H1 (cell line): ENCODE measurements around the gene DGCR6. TPM values are rescaled to one million over a fixed set of nuclear protein-coding genes. Genes with fewer than 3 reads are reported as not detected.
"Not testable (repeated sequence)": the region's sequence is repeated elsewhere in the genome, so short reads cannot be mapped to it uniquely, and the experiment has no call there.

Source experiments
- CTCF ChIA-PET: fragments of 300-600 bp; sonication (Branson Sonifier 250); formaldehyde crosslinking; loops from one replicate; lab custom pipeline; 2021; ENCODE audit not compliant: partially characterized antibody; lab: Charles Lee
- POLR2A ChIA-PET: fragments of 300-600 bp; sonication (Branson Sonifier 250); formaldehyde crosslinking; loops from one replicate; lab custom pipeline; 2021; ENCODE audit warnings: inconsistent platforms; ENCODE audit not compliant: partially characterized antibody; lab: Charles Lee
- DNase-seq, 2 experiments: peaks; one replicate each; pipeline versions ENCODE4 v3.0.0 to v3.0.0-alpha.2; 2010 to 2022; ENCODE audit warnings: low spot score in 2 of 2, low read depth in 1 of 2, mixed read lengths in 1 of 2
- FAIRE-seq: peaks from 2 replicates; lab custom pipeline; 2011; peaks lifted over from hg19 to GRCh38; lab: Jason Lieb, UNC
- H2AFZ ChIP-seq: 2 replicates; pipeline ENCODE4 v1.8.1; 2012; ENCODE audit warnings: low read length, inconsistent platforms
- H2AK5ac ChIP-seq: 2 replicates; pipeline ENCODE4 v1.6.1; 2013; ENCODE audit warnings: low read depth, low read length
- H2BK120ac ChIP-seq: replicated peaks from 2 replicates; pipeline ENCODE3; 2013; ENCODE audit warnings: low read depth, low read length, inconsistent platforms
- H2BK12ac ChIP-seq: 2 replicates; pipeline ENCODE4 v1.6.1; 2013; ENCODE audit warnings: low read depth, low read length
- H2BK15ac ChIP-seq: 2 replicates; pipeline ENCODE4 v1.6.1; 2013; ENCODE audit warnings: low read length
- H2BK20ac ChIP-seq: 2 replicates; pipeline ENCODE4 v1.6.1; 2013; ENCODE audit warnings: low read length
- H2BK5ac ChIP-seq: 2 replicates; pipeline ENCODE4 v1.6.1; 2013; ENCODE audit warnings: low read depth, low read length
- H3K14ac ChIP-seq: 2 replicates; pipeline ENCODE4 v1.6.1; 2013; ENCODE audit warnings: inconsistent platforms; ENCODE audit not compliant: insufficient read length
- H3K18ac ChIP-seq: 2 replicates; pipeline ENCODE4 v1.6.1; 2013; ENCODE audit warnings: low read length; ENCODE audit errors: extremely low read depth
- H3K23ac ChIP-seq: 2 replicates; pipeline ENCODE4 v1.6.1; 2013; ENCODE audit warnings: inconsistent platforms; ENCODE audit not compliant: insufficient read length
- H3K23me2 ChIP-seq: 2 replicates; pipeline ENCODE4 v1.6.1; 2013; ENCODE audit warnings: low read depth, low read length
- H3K27ac ChIP-seq: 2 replicates; pipeline ENCODE4 v1.6.1; 2011; ENCODE audit warnings: low read depth, low read length, inconsistent platforms
- H3K27me3 ChIP-seq, 4 experiments: replicated peaks in 1 of 4; 1 replicate in 1 of 4; 2 replicates in 3 of 4; pipeline versions ENCODE4 v1.6.1 to v1.8.1; 2011 to 2013; ENCODE audit warnings: low read length in 3 of 4, mild to moderate bottlenecking in 3 of 4, inconsistent platforms in 2 of 4, mixed read lengths in 2 of 4, moderate library complexity in 1 of 4; ENCODE audit not compliant: control insufficient read depth in 3 of 4, insufficient read depth in 3 of 4; ENCODE audit errors: extremely low read depth in 1 of 4
- H3K36me3 ChIP-seq, 4 experiments: 2 replicates each; pipeline versions ENCODE4 v1.6.1 to v1.8.1; 2011 to 2013; ENCODE audit warnings: mild to moderate bottlenecking in 4 of 4, low read length in 3 of 4, moderate library complexity in 2 of 4, control low read depth in 1 of 4, inconsistent platforms in 1 of 4; ENCODE audit not compliant: insufficient read depth in 4 of 4, control insufficient read depth in 2 of 4
- H3K4ac ChIP-seq: replicated peaks from 2 replicates; pipeline ENCODE3; 2013; ENCODE audit warnings: low read length, low read depth, mixed read lengths, inconsistent platforms; ENCODE audit not compliant: insufficient read length
- H3K4me1 ChIP-seq, 4 experiments: replicated peaks in 1 of 4; 1 replicate in 1 of 4; 2 replicates in 3 of 4; pipeline versions ENCODE4 v1.6.1 to v1.8.1; 2011 to 2013; ENCODE audit warnings: low read length in 3 of 4, inconsistent platforms in 2 of 4, mixed read lengths in 1 of 4; ENCODE audit not compliant: insufficient read depth in 4 of 4, control insufficient read depth in 3 of 4
- H3K4me2 ChIP-seq, 2 experiments: 2 replicates each; pipeline versions ENCODE4 v1.6.1 to v1.8.1; 2011 to 2013; ENCODE audit warnings: low read depth in 2 of 2, low read length in 2 of 2, control low read depth in 1 of 2, inconsistent platforms in 1 of 2, mild to moderate bottlenecking in 1 of 2; ENCODE audit not compliant: insufficient read depth in 1 of 2
- H3K4me3 ChIP-seq, 4 experiments: fragments of 200-600, 300-600 bp in 1 of 4; sonication (generic), shearing (Covaris generic), sonication (Bioruptor Twin) in 1 of 4; 2 replicates each; pipeline versions ENCODE4 v1.5.1 to v1.8.1; 2011 to 2016; ENCODE audit warnings: low read length in 4 of 4, low read depth in 3 of 4, control low read depth in 2 of 4, inconsistent platforms in 2 of 4, mild to moderate bottlenecking in 2 of 4, mixed read lengths in 1 of 4, moderate library complexity in 1 of 4; ENCODE audit not compliant: insufficient read depth in 2 of 4; ENCODE audit errors: extremely low read depth in 1 of 4
- H3K56ac ChIP-seq: replicated peaks from 2 replicates; pipeline ENCODE3; 2013; ENCODE audit warnings: low read depth, mild to moderate bottlenecking, mixed read lengths, low read length, inconsistent platforms; ENCODE audit not compliant: insufficient read length
- H3K79me1 ChIP-seq: 2 replicates; pipeline ENCODE4 v1.6.1; 2013; ENCODE audit warnings: low read depth, low read length, control low read depth
- H3K79me2 ChIP-seq, 2 experiments: 2 replicates each; pipeline versions ENCODE4 v1.6.1 to v1.8.1; 2012 to 2013; ENCODE audit warnings: low read length in 2 of 2, mild to moderate bottlenecking in 2 of 2, inconsistent platforms in 1 of 2; ENCODE audit not compliant: insufficient read depth in 2 of 2, control insufficient read depth in 1 of 2
- H3K9ac ChIP-seq, 4 experiments: replicated peaks in 1 of 4; 1 replicate in 1 of 4; 2 replicates in 3 of 4; pipeline versions ENCODE4 v1.6.1 to v1.8.1; 2011 to 2013; ENCODE audit warnings: low read depth in 3 of 4, low read length in 3 of 4, control low read depth in 2 of 4, mild to moderate bottlenecking in 2 of 4, moderate library complexity in 2 of 4, inconsistent platforms in 1 of 4; ENCODE audit errors: extremely low read depth in 1 of 4
- H3K9me3 ChIP-seq, 2 experiments: 2 replicates each; pipeline versions ENCODE4 v1.6.1 to v1.8.1; 2012 to 2013; ENCODE audit warnings: mild to moderate bottlenecking in 2 of 2, moderate library complexity in 2 of 2, control low read depth in 1 of 2, inconsistent platforms in 1 of 2, low read depth in 1 of 2, low read length in 1 of 2, mixed read lengths in 1 of 2; ENCODE audit not compliant: insufficient read depth in 2 of 2
- H4K20me1 ChIP-seq, 2 experiments: replicated peaks in 1 of 2; 2 replicates each; pipeline versions ENCODE3 to v1.8.1; 2011 to 2013; ENCODE audit warnings: inconsistent platforms in 2 of 2, low read length in 2 of 2, mild to moderate bottlenecking in 1 of 2; ENCODE audit not compliant: insufficient read depth in 2 of 2, control insufficient read depth in 1 of 2
- H4K5ac ChIP-seq: 2 replicates; pipeline ENCODE4 v1.6.1; 2013; ENCODE audit warnings: low read length, low read depth, mixed read lengths, inconsistent platforms; ENCODE audit not compliant: insufficient read length
- H4K8ac ChIP-seq: 2 replicates; pipeline ENCODE4 v1.8.0; 2013; ENCODE audit warnings: mild to moderate bottlenecking, moderate library complexity, low read length, inconsistent platforms; ENCODE audit not compliant: insufficient read depth; ENCODE audit errors: extremely low read depth
- H4K91ac ChIP-seq: replicated peaks from 2 replicates; pipeline ENCODE3; 2013; ENCODE audit warnings: low read length, mixed read lengths, inconsistent platforms; ENCODE audit not compliant: insufficient read length
- WGBS, 2 experiments: shearing (Covaris generic) in 1 of 2; methylation state at CpG; one replicate each; pipeline versions ENCODE4 v1.1.6 to v1.1.7; 2013 to 2015; ENCODE audit warnings: low lambda C conversion rate in 2 of 2, mixed read lengths in 2 of 2, inconsistent platforms in 1 of 2, low coverage in 1 of 2, missing lambda C conversion rate in 1 of 2; ENCODE audit not compliant: insufficient replicate concordance in 2 of 2, insufficient coverage in 1 of 2, insufficient read length in 1 of 2; ENCODE audit errors: extremely low coverage in 1 of 2, missing lambda C conversion rate in 1 of 2; 5-methylcytosine and 5-hydroxymethylcytosine counted together
- polyA plus RNA-seq, 7 experiments: library from polyadenylated mRNA; depleted of rRNA in 3 of 7; stranded (reverse) in 5 of 7; unstranded in 2 of 7; fragments of >200 nt in 5 of 7; fragments of 200-250 nt in 2 of 7; gene quantifications; 1 replicate in 5 of 7; 2 replicates in 1 of 7; 4 replicates in 1 of 7; pipeline versions ENCODE4 v1.2.1 to v1.2.3, GENCODE V29; 2011 to 2013; ENCODE audit warnings: missing spikeins in 2 of 7, mixed read lengths in 2 of 7
- total RNA-seq: library from RNA; stranded (reverse); fragmentation: NEBNext Ultra II Directional; extraction: Animal tissue kit (Norgen Biotek cat#: 25700); gene quantifications from 2 replicates; pipeline ENCODE4 v1.2.1, GENCODE V29; 2021

Gene DGCR6
- total and polyA plus RNA-seq, 2 of the 8 experiments (the other 6 are each of a cell fraction or from before 2014, with no cell fraction given) = 0.82 to 1.7 TPM

DNA sequence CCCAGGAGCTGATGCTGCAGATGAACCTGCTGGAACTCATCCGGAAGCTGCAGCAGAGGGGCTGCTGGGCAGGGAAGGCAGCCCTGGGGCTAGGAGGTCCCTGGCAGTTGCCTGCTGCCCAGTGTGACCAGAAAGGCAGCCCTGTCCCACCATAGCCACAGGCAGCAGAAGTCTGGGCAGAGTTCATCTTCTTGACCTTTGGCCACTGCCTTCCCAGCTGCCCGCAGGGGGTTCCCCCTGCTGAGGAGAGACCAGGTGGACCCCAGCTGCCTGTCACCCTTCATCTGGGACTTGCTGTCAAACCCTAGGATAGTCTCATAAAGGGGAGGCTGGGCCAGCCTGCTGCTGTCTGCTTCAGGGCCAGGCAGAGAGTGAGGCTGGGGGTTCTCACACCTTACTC lies 5.4 kb downstream of the DGCR6 start:
- not testable (repeated sequence) for H2BK120ac ChIP-seq, H4K5ac ChIP-seq, H3K4me2 ChIP-seq, H4K8ac ChIP-seq, H3K14ac ChIP-seq, H2AK5ac ChIP-seq, H3K4me1 ChIP-seq, H3K27me3 ChIP-seq, H3K4ac ChIP-seq, DNase-seq, H3K9ac ChIP-seq, H3K4me3 ChIP-seq, H4K20me1 ChIP-seq, H3K79me1 ChIP-seq, H3K36me3 ChIP-seq, H3K56ac ChIP-seq, H2BK12ac ChIP-seq, H2AFZ ChIP-seq, H3K18ac ChIP-seq, H2BK15ac ChIP-seq, H3K23me2 ChIP-seq, H4K91ac ChIP-seq, H2BK5ac ChIP-seq, H2BK20ac ChIP-seq, H3K9me3 ChIP-seq, FAIRE-seq, H3K79me2 ChIP-seq, H3K23ac ChIP-seq, H3K27ac ChIP-seq
- ChIA-PET POLR2A (interaction anchor here (1.0 to 1.4 kb wide), 2 partner anchors 18 to 22 kb away, joined by 5 read pairs; no protein-coding TSS in a partner anchor), CTCF (interaction anchor here (2.7 kb wide), 1 partner anchor 16 kb away, joined by 6 read pairs; no protein-coding TSS in a partner anchor)
- WGBS, 2 experiments = no CpG with 5 or more reads among the region's 2 CpGs

DNA sequence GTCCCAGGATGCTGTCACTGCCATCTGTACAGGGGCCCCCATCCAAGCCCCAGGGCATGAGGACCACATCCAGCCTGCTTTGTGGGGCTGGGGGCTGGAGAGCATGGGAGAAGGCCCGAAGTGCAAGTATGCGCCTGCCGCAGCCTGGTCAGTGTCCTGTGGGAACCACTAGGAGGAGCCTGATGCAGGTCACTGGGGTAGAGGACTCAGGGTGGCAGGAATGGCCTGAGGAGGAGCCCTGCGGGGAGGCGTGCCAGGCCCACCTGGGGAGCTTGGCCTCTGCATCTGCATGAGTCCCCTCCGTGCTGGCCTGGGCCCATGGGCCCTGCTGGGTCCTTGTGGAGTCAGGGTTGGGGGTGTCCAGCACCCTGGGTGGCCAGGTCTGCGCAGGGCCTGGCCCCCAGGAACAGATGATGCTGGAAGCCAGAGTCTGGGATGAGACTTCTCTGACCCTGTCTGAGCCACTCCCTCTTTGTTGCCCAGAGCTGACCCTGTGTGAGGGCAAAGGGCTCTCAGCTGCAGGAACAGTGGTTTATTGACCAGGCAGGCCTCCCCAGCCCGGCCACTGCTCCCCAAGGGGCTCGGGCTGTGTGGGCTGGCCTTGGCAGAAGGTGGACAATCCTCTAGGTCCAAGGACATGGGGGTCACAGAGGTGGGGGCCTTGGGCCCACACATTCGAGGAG lies 6.3 kb downstream of the DGCR6 start:
- H2BK15ac ChIP-seq, H3K4me2 ChIP-seq, DNase-seq, H3K14ac ChIP-seq, H3K79me1 ChIP-seq, H3K56ac ChIP-seq, H3K18ac ChIP-seq, H3K9ac ChIP-seq, H3K4me3 ChIP-seq, H4K91ac ChIP-seq, H2AFZ ChIP-seq, H3K23ac ChIP-seq, H2BK5ac ChIP-seq, H3K4me1 ChIP-seq, H3K36me3 ChIP-seq, H2BK12ac ChIP-seq, H2BK120ac ChIP-seq, H3K27ac ChIP-seq, H3K23me2 ChIP-seq, FAIRE-seq, H3K79me2 ChIP-seq, H3K9me3 ChIP-seq, H4K20me1 ChIP-seq, H4K5ac ChIP-seq, H2AK5ac ChIP-seq, H3K27me3 ChIP-seq, H3K4ac ChIP-seq, H2BK20ac ChIP-seq, H4K8ac ChIP-seq: not testable (repeated sequence)
- no CpG with 5 or more reads among the region's 10 CpGs for WGBS, 2 experiments
- CTCF ChIA-PET = interaction anchor here (0.8 to 2.2 kb wide), 8 partner anchors 15 to 107 kb away, joined by 3 to 11 read pairs (median 4); no protein-coding TSS in a partner anchor
- POLR2A ChIA-PET = interaction anchor here (1.7 to 1.9 kb wide), 2 partner anchors 14 to 36 kb away, joined by 7 to 8 read pairs; no protein-coding TSS in a partner anchor
